Activated T-cell treated with anti-CD3 and anti-CD28 coated beads, Interleukin-2, amount 50 U/mL, for 24 hours (primary cell): ENCODE data around the gene PELI3.

Source experiments
- DNase-seq: peaks from one replicate; pipeline ENCODE4 v3.0.0-alpha.2; 2020
- H3K27ac Mint-ChIP-seq: 2 replicates; pipeline ENCODE4 v1.8.0; 2020; ENCODE audit warnings: mild to moderate bottlenecking, mixed read lengths
- H3K27me3 Mint-ChIP-seq: 2 replicates; pipeline ENCODE4 v1.8.0; 2020; ENCODE audit warnings: mixed read lengths
- H3K36me3 Mint-ChIP-seq: 2 replicates; pipeline ENCODE4 v1.8.0; 2020; ENCODE audit warnings: low read depth, mixed read lengths
- H3K4me1 Mint-ChIP-seq: 2 replicates; pipeline ENCODE4 v1.8.0; 2020; ENCODE audit warnings: low read depth, mixed read lengths
- H3K4me3 Mint-ChIP-seq: 2 replicates; pipeline ENCODE4 v1.8.0; 2020; ENCODE audit warnings: mild to moderate bottlenecking, moderate library complexity, mixed read lengths
- H3K9me3 Mint-ChIP-seq: 2 replicates; pipeline ENCODE4 v1.8.0; 2020; ENCODE audit warnings: mixed read lengths

PELI3 gene

GRCh38 chr11:66476173-66476840, 9.6 kb downstream of the PELI3 start:
- Mint-ChIP-seq H3K4me3 (no peak overlapping the region), H3K36me3 (peaks cover 66% of the 10 kb centered on the region), H3K9me3 (no peaks in the 10 kb centered on the region), H3K27me3 (no peaks in the 10 kb centered on the region), H3K4me1 (peaks cover 22% of the 10 kb centered on the region), H3K27ac (peak overlapping the region; percentile 50)
- DNase-seq, result no peak

GRCh38 chr11:66476841-66477251, 10.1 kb downstream of the PELI3 start:
- peaks cover 66% of the 10 kb centered on the region for H3K36me3 Mint-ChIP-seq
- DNase-seq, result no peak
- H3K27me3 Mint-ChIP-seq, result no peaks in the 10 kb centered on the region
- H3K4me3 Mint-ChIP-seq, result no peak overlapping the region
- no peaks in the 10 kb centered on the region for H3K9me3 Mint-ChIP-seq
- H3K4me1 Mint-ChIP-seq, result peaks cover 24% of the 10 kb centered on the region
- peak overlapping the region; percentile 50 for H3K27ac Mint-ChIP-seq

- Mint-ChIP-seq H3K27ac (no peak overlapping the region), H3K27me3 (no peaks in the 10 kb centered on the region), H3K9me3 (no peaks in the 10 kb centered on the region), H3K4me3 (peak overlapping the region; percentile 39), H3K4me1 (peaks cover 27% of the 10 kb centered on the region), H3K36me3 (peaks cover 67% of the 10 kb centered on the region)
- DNase-seq, result no peak
These were observed 10.8 kb downstream of the PELI3 start for GRCh38 chr11:66477263-66478201.

GRCh38 chr11:66478729-66479393, 12.2 kb downstream of the PELI3 start:
- no peak for DNase-seq
- Mint-ChIP-seq H3K9me3 (no peaks in the 10 kb centered on the region), H3K27ac (peak overlapping the region; percentile 96), H3K36me3 (peaks cover 67% of the 10 kb centered on the region), H3K27me3 (no peaks in the 10 kb centered on the region), H3K4me1 (peaks cover 34% of the 10 kb centered on the region), H3K4me3 (peak overlapping the region; percentile 85)

GRCh38 chr11:66479394-66480116, 12.8 kb downstream of the PELI3 start:
- peak overlapping the region; percentile 85 for H3K4me3 Mint-ChIP-seq
- DNase-seq, result no peak
- H3K27ac Mint-ChIP-seq, result peak overlapping the region; percentile 96
- H3K36me3 Mint-ChIP-seq, result peaks cover 66% of the 10 kb centered on the region
- H3K4me1 Mint-ChIP-seq, result peaks cover 34% of the 10 kb centered on the region
- no peaks in the 10 kb centered on the region for H3K27me3 Mint-ChIP-seq
- H3K9me3 Mint-ChIP-seq, result no peaks in the 10 kb centered on the region

GRCh38 chr11:66480117-66480938, 13.6 kb downstream of the PELI3 start, which contains the start of gene DPP3:
DPP3 (plus strand) TSS chr11:66480434; CDS start chr11:66482201, 1,767 bp downstream.
- DNase-seq, result peak; percentile 96
- Mint-ChIP-seq H3K4me3 (peak within 1 kb of the TSS; percentile 85), H3K9me3 (no peaks in the 10 kb centered on the region), H3K4me1 (peaks cover 38% of the 10 kb centered on the region), H3K27me3 (no peaks in the 10 kb centered on the region), H3K36me3 (peaks cover 69% of the 10 kb centered on the region), H3K27ac (peak within 1 kb of the TSS; percentile 96)

GRCh38 chr11:66484806-66485380, 18.2 kb downstream of the PELI3 start:
- H3K27me3 Mint-ChIP-seq, result no peaks in the 10 kb centered on the region
- no peaks in the 10 kb centered on the region for H3K9me3 Mint-ChIP-seq
- H3K27ac Mint-ChIP-seq, result peak overlapping the region; percentile 44
- H3K4me3 Mint-ChIP-seq, result no peak overlapping the region
- peaks cover 81% of the 10 kb centered on the region for H3K36me3 Mint-ChIP-seq
- H3K4me1 Mint-ChIP-seq, result peaks cover 24% of the 10 kb centered on the region
- DNase-seq, result no peak

- Mint-ChIP-seq H3K36me3 (peaks cover 89% of the 10 kb centered on the region), H3K4me3 (no peak overlapping the region), H3K9me3 (no peaks in the 10 kb centered on the region), H3K4me1 (peaks cover 4% of the 10 kb centered on the region), H3K27me3 (no peaks in the 10 kb centered on the region), H3K27ac (no peak overlapping the region)
- no peak for DNase-seq
These were observed 22.3 kb downstream of the PELI3 start for GRCh38 chr11:66488957-66489356.

- Mint-ChIP-seq H3K36me3 (peaks cover 91% of the 10 kb centered on the region), H3K4me3 (no peak overlapping the region), H3K27ac (no peak overlapping the region), H3K27me3 (no peaks in the 10 kb centered on the region), H3K4me1 (peaks cover 3% of the 10 kb centered on the region), H3K9me3 (no peaks in the 10 kb centered on the region)
- DNase-seq, result no peak
These were observed 22.9 kb downstream of the PELI3 start for GRCh38 chr11:66489636-66490035.

GRCh38 chr11:66491315-66491935, 24.7 kb downstream of the PELI3 start:
- no peaks in the 10 kb centered on the region for H3K4me1 Mint-ChIP-seq
- no peak overlapping the region for H3K27ac Mint-ChIP-seq
- H3K36me3 Mint-ChIP-seq, result peaks cover 89% of the 10 kb centered on the region
- H3K9me3 Mint-ChIP-seq, result no peaks in the 10 kb centered on the region
- no peaks in the 10 kb centered on the region for H3K27me3 Mint-ChIP-seq
- no peak overlapping the region for H3K4me3 Mint-ChIP-seq
- DNase-seq, result no peak

- H3K4me3 Mint-ChIP-seq, result no peak overlapping the region
- H3K4me1 Mint-ChIP-seq, result no peaks in the 10 kb centered on the region
- no peak overlapping the region for H3K27ac Mint-ChIP-seq
- no peak for DNase-seq
- H3K9me3 Mint-ChIP-seq, result no peaks in the 10 kb centered on the region
- H3K27me3 Mint-ChIP-seq, result no peaks in the 10 kb centered on the region
- peaks cover 89% of the 10 kb centered on the region for H3K36me3 Mint-ChIP-seq
These were observed 25.6 kb downstream of the PELI3 start for GRCh38 chr11:66492161-66492865.

GRCh38 chr11:66493130-66493529, 26.4 kb downstream of the PELI3 start:
- Mint-ChIP-seq H3K27ac (no peak overlapping the region), H3K4me1 (no peaks in the 10 kb centered on the region), H3K27me3 (no peaks in the 10 kb centered on the region), H3K36me3 (peaks cover 84% of the 10 kb centered on the region), H3K4me3 (no peak overlapping the region), H3K9me3 (no peaks in the 10 kb centered on the region)
- DNase-seq, result no peak
